Liver (tissue), 3 donors: ENCODE measurements around the gene KCTD8.

Experiments used
- CTCF ChIP-seq: fragments of 150-350 bp; IDR thresholded peaks from 2 replicates; pipeline ENCODE4 v1.5.1; 2017; ENCODE audit warnings: improper control_type of control experiment, low read depth, low read length; ENCODE audit not compliant: missing input control
- JUND ChIP-seq, 2 donors: IDR thresholded peaks; 2 replicates each; pipeline ENCODE4 v1.6.1; 2016; ENCODE audit warnings: antibody characterized with exemption in 2 of 2
- MAX ChIP-seq: IDR thresholded peaks from 2 replicates; pipeline ENCODE4 v1.6.1; 2016; ENCODE audit warnings: antibody characterized with exemption
- RAD21 ChIP-seq, 2 donors: IDR thresholded peaks; 2 replicates each; pipeline ENCODE4 v1.6.1; 2016; ENCODE audit warnings: antibody characterized with exemption in 2 of 2, mild to moderate bottlenecking in 2 of 2
- TAF1 ChIP-seq: conservative IDR thresholded peaks from 2 replicates; pipeline ENCODE4 v1.6.1; 2016; ENCODE audit warnings: antibody characterized with exemption, mild to moderate bottlenecking
- ZBTB33 ChIP-seq: IDR thresholded peaks from 2 replicates; pipeline ENCODE4 v1.6.1; 2016; ENCODE audit warnings: antibody characterized with exemption
- donor health status: healthy.
- donor health status: healthy.

GRCh38 chr4:44415251-44415650, 33.4 kb downstream of the KCTD8 start:
- TF ChIP-seq CTCF, result no peak
- TF ChIP-seq MAX, result no peak
- TF ChIP-seq JUND (IDR thresholded peaks at IDR 0.05), result no peak
- no peak for TF ChIP-seq RAD21 (IDR thresholded peaks at IDR 0.05)
- TF ChIP-seq TAF1, result no peak
- no peak for TF ChIP-seq ZBTB33
